ENCODE data around the gene BCAT1.
"Not testable (repeated sequence)": the region's sequence is repeated elsewhere in the genome, so short reads cannot be mapped to it uniquely, and the experiment has no call there.

The BCAT1 gene

DNA sequence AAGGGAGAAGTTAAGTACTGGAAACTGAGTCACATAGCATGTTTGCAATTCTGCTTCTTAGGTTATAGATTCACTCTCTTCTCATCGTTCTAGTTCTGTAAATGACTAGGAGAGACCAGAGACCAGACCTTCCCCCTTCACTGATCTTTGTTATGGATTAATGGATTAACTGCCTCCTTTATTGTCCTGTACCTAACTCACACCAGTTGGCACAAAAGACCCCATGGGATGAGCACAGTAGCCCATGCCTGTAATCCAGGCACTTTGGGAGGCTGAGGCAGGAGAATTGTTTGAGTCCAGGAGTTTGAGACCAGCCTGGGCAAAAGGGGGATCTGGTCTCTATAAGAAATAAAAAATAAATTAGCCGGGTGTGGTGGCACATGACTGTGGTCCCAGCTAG, 20.8 kb downstream of the BCAT1 start:
- no peak overlapping the region for H3K4me3 ChIP-seq (ENCODE audit: control insufficient read depth, low read depth, low read length)
- TF ChIP-seq, protein P1, sequence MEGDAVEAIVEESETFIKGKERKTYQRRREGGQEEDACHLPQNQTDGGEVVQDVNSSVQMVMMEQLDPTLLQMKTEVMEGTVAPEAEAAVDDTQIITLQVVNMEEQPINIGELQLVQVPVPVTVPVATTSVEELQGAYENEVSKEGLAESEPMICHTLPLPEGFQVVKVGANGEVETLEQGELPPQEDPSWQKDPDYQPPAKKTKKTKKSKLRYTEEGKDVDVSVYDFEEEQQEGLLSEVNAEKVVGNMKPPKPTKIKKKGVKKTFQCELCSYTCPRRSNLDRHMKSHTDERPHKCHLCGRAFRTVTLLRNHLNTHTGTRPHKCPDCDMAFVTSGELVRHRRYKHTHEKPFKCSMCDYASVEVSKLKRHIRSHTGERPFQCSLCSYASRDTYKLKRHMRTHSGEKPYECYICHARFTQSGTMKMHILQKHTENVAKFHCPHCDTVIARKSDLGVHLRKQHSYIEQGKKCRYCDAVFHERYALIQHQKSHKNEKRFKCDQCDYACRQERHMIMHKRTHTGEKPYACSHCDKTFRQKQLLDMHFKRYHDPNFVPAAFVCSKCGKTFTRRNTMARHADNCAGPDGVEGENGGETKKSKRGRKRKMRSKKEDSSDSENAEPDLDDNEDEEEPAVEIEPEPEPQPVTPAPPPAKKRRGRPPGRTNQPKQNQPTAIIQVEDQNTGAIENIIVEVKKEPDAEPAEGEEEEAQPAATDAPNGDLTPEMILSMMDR (conservative IDR thresholded peaks at IDR 0.05; ENCODE audit: control insufficient read depth, insufficient read depth, low read depth, low read length): no peak
- no peak for DNase-seq (ENCODE audit: low read depth)

DNA sequence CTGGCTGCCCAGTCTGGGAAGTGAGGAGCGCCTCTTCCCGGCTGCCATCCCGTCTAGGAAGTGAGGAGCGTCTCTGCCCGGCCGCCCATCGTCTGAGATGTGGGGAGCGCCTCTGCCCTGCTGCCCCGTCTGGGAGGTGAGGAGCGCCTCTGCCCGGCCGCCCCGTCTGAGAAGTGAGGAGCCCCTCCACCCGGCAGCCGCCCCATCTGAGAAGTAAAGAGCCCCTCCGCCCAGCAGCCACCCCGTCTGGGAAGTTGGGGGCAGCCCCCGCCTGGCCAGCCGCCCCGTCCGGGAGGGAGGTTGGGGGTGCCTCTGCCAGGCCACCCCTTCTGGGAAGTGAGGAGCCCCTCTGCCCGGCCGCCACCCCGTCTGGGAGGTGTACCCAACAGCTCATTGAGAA, 22.8 kb downstream of the BCAT1 start:
- not testable (repeated sequence) for H3K4me3 ChIP-seq (ENCODE audit: control insufficient read depth, low read depth, low read length)

GRCh38 chr12:24922090-24922489, 26.8 kb downstream of the BCAT1 start:
- DNase-seq (ENCODE audit: low read depth): no peak
- TF ChIP-seq, protein P1 (conservative IDR thresholded peaks at IDR 0.05; ENCODE audit: control insufficient read depth, insufficient read depth, low read depth, low read length): no peak
- no peak overlapping the region for H3K4me3 ChIP-seq (ENCODE audit: control insufficient read depth, low read depth, low read length)

More for the DNA sequence above, 22.8 kb downstream of the BCAT1 start:
- not testable (repeated sequence) for DNase-seq (ENCODE audit: low read depth)

DNA sequence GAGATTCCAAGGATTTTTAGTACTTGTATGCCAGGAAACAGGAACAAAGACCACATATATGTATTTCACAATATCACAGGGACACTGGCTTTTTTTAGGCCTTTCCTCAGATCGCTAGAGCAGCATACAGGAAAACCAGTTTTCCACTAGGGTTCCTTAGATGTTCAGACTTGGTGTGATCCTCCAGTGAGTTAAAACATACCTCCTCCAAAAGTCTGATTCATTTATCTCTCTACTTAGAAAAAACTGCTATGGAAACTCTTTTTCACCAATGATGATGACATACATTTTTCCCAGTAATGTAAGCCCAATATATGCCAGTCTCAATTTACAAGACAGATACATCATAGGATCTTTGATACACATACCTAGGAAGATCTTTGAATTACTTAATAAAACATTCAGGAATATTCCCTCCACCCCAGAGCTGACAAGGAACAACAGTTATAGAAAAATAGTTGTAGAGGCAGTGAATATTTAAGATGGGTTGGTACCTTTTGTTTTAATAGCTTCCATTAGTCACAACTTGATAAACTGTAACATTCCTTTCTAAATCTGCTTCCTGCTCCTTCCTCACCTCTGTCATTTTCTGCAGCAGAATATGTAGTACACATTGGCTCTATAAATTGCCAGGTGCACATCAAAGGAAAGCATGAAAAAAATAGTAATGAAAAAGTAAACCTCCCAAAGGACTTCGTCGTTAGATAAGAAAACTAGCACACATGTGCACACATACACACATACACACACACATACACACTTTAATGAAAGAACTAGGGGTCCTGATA, 27.5 kb downstream of the BCAT1 start:
- H3K4me3 ChIP-seq (ENCODE audit: control insufficient read depth, low read depth, low read length): no peak overlapping the region
- TF ChIP-seq, protein P1 (conservative IDR thresholded peaks at IDR 0.05; ENCODE audit: control insufficient read depth, insufficient read depth, low read depth, low read length): no peak
- DNase-seq (ENCODE audit: low read depth): peak; percentile 48

GRCh38 chr12:24920141-24920540, 28.8 kb downstream of the BCAT1 start:
- H3K4me3 ChIP-seq (ENCODE audit: control insufficient read depth, low read depth, low read length): no peak overlapping the region
- TF ChIP-seq, protein P1 (conservative IDR thresholded peaks at IDR 0.05; ENCODE audit: control insufficient read depth, insufficient read depth, low read depth, low read length): no peak
- no peak for DNase-seq (ENCODE audit: low read depth)

- no peak overlapping the region for H3K4me3 ChIP-seq (ENCODE audit: control insufficient read depth, low read depth, low read length)
- no peak for DNase-seq (ENCODE audit: low read depth)
These were observed 29.4 kb downstream of the BCAT1 start for GRCh38 chr12:24919346-24920001.

GRCh38 chr12:24918596-24918995, 30.3 kb downstream of the BCAT1 start:
- no peak overlapping the region for H3K4me3 ChIP-seq (ENCODE audit: control insufficient read depth, low read depth, low read length)
- TF ChIP-seq, protein P1 (conservative IDR thresholded peaks at IDR 0.05; ENCODE audit: control insufficient read depth, insufficient read depth, low read depth, low read length): no peak
- no peak for DNase-seq (ENCODE audit: low read depth)

More at GRCh38 chr12:24919346-24920001, 29.4 kb downstream of the BCAT1 start:
- TF ChIP-seq, protein P1 (conservative IDR thresholded peaks at IDR 0.05; ENCODE audit: control insufficient read depth, insufficient read depth, low read depth, low read length): no peak
